GM19372 (cell line): ENCODE measurements around the gene RALGAPA2.
A peak's percentile ranks its signal among the peaks of the same experiment; 100 is the strongest.

Experiments
- ATAC-seq: cut with Tn5 transposase; IDR thresholded peaks from one replicate; pipeline ENCODE4 v1.9.1; 2021; ENCODE audit warnings: mild to moderate bottlenecking, low read depth, moderate library complexity; ENCODE audit not compliant: unreplicated experiment

Gene RALGAPA2

DNA sequence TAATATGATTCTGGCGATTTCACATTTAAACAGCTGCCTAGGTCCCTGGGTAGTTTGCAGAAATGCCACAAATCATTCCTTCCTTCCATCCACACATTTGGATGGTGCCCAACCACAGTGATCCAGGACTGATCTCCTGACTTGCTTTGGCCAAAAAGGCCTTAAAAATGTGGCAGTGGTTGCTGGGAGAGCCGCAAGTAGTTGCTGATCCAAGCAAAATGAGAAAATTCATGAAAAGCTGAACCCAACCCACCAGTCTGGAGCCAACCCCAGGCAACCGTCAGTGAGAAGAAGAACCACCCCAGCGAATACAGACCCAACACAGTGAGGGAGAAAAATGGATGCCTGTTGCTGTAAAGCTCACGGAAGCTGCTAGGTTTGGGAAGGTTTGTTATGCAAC is 25.1 kb downstream of the RALGAPA2 start:
- ATAC-seq, result no peak

DNA sequence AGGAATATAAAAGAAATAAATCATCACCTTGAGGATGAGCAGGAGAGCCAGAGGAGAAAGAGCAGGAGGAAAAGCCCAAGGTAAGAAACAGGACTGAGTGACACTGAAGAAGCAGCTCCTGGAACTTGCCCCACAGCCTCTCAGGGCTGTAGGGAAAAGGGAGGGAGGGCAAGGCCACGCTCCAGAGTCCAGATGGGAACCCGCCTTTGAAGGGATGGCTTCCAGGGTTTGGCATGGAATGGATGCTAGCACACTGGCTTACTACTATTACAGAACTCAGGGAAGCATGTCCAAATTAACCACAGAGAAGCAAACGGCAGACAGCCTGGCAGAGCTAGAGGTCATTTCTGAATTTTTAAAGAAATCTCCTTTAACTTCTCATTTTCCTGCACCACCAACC is 26.8 kb downstream of the RALGAPA2 start:
- no peak for ATAC-seq

DNA sequence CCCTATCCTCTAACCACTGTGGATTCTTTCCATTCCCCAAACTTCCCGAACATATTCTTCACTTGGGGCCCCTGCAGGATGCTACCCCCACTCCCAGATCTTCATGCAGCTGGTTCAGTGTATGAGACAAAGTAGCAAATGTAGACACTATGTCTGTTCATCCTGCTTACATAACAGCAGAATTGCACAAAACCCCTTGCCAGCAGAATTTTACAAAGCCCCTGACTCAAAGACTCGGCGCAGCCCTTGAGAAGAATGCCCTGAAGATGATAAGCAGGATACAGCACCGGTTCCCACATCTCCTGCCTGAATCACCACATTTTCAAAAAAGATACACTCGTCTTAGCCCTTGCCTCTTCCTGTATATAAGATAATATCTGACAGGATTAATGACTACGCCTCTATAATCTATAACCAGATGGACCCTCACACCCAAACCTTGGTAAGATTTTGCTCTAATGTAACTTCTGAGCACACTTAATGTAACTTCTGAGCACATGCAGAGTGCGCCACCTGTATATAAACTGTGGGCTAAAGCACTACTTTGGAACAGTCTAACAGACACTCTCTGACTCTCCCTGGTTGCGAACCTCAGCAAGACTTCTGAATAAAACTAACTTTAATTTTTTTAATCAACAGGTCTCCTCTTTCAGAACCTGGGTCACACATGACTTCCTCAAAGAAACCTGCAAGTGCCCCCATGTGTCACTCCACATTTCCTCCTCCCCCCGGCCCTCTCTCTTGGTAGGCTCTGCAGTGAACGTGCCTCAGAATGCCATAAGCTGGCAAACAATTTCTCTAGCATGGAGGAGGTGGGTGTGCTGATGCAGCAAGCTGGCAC is 28.7 kb downstream of the RALGAPA2 start:
- no peak for ATAC-seq

DNA sequence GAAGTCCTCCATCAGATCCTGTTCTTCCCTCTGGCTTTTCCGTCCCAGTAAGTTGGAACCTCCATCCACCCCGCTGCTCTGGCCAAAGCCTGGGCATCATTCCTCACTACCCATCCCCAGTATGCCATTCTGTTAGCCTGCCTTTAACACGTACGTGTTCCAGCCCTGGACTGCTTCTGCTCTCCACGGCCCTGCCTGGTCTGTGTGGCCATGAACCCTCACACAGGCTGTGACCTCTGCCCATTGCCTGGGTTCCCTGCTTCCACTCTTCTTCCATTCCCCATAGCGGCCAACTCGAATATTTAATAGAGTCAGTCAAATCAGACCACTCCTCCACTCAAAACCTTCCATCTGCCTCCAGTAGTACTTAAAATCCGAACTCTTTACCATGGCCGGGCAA is 29.4 kb downstream of the RALGAPA2 start:
- no peak for ATAC-seq

DNA sequence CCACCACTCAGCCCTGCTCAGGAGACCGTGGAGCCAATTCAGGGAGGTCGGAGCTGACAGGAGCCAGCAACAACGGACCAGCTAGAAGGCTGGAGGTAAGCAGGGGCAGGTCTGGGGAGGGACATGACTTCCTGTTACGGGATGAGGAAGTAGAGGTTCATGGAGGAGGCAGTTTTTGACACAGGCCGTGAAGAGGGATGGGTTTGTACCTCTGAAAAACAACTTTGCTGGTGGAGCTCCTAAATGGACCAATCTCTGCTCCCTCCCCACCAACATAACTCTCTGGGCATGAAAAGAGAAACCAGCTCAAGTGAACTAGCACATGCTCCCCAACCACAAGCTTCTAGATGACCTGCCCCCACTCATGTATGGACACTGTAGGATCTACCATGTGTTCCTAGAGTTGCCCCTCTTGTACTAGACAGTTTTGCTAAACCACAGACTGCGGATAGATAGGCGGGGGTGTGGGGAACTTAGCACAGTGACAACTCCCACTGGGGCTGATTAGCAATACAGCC is 31.4 kb downstream of the RALGAPA2 start:
- ATAC-seq, result no peak

DNA sequence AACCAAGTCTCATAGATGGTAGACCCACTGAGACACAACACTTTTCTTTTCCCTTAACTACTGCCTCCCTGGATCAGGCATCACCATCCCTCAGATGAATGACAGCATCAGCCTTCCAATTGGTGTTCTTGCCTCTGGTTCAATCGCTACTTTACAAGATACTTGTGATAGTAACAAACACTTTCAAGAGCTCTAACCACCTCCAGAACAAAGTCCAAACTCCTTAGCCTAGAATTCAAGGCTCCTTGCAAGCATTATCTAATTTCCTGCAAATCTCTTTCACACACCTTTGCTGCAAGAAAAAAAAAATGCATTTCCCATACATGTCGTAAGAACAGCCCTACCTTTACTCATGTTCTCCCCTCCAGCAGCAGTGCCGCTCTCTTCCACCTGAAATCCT is 33.1 kb downstream of the RALGAPA2 start:
- no peak for ATAC-seq

DNA sequence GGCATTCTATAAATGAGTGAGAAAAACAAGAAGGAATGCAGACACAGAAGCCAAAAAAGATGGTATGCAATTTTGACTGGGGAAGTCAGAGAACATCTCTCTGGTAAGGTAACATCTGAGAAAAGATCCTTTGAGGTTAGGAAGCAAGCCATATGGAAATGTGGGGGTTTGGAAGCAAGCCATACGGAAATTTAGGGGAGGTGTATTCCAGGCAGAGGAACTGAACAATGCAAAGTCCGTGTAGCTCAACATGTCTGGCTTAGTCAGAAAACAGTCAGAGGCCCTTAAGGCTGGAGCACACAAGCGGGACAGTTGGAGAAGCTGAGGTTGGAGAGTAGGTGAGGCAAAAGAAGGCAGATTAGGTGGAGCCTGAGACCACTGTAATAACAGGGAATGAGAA is 35.3 kb downstream of the RALGAPA2 start:
- no peak for ATAC-seq

DNA sequence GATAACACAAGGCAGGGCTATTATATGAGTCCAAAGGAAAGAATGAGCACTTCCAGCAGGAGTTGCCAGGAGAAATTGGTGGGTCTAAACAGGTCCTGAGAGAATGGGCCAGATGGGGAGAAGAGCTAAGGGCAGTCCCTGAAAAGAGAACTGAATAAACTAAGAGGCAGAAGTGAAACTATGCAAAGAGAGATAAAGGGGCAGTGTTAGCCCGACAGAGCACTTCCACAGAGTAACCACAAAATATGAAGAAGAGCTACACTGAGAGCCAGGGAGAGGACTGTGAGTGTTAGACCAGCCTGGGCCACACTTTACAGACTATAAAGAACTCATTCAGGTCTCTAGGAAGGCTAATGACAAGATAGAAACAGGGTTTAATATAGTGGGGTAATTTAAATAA is 43.8 kb downstream of the RALGAPA2 start:
- peak; percentile 98 for ATAC-seq

DNA sequence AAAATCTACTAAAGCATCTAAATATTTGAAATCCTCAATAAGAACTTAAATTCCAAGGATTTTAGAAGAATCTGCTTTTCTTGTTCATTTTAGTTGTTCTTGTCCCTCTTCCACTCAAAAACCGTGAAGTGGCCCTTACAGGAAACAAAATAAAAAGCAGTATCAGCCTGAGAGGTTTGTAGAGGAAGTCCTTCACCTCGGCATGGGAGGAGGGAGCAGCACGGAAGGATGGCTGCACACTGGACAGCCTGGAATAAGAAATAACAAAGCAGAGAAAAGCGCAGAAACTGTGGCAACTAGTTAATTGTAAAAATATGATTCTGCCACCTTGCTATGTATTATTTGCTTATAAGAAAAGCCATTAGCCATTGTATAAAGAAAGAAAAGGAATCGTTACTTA is 46.1 kb downstream of the RALGAPA2 start:
- no peak for ATAC-seq

DNA sequence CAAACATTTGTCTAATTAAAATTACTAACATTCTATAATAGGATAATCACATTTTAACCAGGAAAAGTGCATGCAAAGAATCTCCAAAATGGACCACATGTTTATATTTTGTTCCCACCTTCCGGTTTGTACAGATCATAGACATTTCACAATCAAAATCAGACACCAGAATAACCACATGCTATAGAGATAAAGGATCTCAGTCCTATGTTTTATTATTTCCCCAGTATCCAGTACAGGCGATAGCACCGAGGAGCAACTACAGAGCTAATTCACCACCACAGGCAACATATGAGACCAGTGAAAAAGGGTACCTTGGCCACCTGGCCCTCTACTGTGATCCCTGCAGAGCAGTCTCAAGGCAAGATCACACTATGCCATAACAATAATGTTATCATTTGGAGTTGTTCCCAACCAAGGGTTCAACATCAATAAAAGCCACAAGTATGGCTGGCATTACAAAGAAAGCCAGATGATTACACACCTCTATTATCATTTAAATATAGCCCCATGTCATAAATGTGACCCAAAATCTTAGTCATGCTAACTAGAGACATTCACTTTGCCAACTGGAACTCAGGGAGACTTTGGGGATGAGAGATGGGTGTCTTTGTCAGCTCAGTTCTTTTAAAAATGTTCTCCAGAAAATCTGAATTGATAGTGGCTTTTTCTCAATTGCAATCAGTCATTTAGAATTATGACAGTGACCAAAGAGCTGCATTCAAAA is 46.7 kb downstream of the RALGAPA2 start:
- ATAC-seq, result no peak

DNA sequence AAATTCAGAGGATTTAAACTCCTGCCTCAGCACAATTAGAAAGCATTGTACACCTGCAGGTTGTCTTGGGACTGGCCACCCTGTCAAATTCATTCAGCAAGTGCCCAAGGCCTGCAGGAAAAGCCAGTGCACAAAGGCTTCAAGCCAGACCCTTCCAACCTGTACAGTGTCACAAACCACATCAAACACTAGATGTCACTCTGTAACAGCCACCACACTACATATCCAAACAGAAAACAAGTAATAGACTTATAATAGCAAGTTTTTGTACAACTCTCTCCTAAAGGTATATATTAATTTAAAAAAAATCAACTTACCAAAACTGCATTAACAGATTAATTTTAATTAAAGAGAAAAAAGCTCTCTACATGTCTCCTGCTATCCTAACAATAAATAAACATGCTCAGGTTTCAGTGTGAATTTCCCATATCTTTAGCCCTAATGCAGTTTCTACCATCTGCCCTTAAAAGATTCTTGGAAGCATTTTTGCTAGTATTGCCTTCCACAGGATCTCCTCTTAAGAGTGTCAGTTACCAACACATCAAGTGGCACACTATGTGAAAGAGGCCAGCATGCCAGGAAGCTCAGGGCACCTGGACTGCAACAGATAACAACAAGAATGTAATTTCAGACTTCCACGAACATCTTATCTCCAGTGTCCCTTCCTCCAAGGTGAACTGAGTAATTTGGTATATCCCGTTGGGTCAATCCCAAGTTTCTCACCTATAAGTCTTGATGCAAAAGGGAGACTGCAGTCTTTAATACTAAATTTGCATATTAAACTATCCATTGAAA is 47.5 kb downstream of the RALGAPA2 start:
- peak; percentile 49 for ATAC-seq

DNA sequence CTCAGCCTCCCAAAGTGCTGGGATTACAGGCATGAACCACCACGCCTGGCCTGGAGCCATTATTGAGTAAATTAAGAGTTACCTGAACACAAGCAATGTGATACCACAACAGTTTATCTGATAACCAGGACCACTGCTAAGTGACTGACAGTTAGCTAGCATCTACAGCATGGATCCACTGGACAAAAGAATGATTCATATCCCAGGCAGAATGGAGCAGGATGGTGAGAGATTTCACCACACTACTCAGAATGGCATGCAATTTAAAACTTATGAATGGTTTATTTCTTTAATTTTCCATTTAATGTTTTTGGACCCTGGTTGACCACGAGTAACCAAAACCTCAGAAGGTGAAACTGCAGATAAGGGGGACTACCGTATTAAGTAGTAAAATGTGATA is 48.6 kb downstream of the RALGAPA2 start:
- ATAC-seq, result no peak

DNA sequence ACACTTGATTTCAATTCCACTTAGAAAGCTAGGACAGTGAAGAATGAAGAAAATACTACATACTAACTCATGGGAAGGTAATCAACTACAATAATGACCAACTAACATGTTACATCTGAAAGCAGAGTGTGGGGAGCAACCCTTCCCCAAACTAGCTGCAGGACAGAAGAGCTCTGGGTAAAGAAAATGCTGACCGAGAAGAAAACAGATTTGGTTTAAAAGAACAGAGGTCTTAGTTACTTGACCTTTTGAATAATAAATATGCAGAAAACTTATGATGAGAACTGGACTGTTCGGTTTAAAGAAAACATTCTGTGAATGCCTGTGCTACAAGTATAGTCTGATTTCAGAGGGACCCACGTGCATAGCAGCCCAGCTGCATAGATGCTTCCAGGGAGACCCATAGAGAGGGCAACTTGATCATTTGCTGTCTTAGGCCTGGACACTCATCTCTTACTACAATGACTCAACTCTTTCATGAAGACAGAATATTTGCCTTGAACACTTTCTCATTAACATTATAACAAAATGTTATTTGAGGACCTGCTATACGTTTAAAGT is 53.5 kb downstream of the RALGAPA2 start:
- no peak for ATAC-seq

DNA sequence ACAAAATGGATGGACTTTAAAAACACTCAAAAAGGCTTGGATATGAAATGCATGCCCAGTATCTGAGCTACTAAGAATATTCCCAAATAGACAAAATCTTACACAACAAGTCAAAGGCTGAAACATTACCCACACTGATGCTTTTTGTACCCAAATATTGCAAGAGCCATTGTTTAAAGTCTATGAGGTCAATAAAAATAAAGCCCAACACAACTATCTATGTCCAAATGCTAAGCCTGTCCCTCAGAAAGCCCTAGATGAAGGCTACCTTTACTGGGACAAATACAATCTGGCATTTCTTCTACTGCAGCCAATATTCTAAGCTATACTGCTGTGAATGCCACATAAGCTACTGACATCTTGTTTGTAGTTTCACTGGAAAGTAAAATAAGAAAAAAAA is 54.3 kb downstream of the RALGAPA2 start:
- ATAC-seq, result no peak

DNA sequence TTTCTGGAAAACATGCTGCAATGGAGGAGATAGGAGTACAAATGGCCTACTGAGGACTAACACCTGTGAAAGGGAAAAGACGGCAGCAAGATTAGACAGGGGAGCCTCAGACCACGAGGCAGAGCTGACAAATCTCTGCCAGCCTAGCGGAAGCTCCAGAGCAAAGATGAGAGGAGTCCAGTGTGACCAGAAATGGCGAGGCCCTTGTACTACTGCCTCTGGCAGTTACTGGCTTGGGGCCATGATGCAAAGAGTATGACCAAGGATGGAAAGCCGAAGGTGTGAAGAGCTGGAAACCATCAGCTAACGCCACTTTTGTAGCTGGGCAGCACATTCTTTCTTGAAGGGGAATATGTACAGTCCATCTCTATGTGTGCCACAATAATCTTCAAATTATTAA is 55.4 kb downstream of the RALGAPA2 start:
- ATAC-seq, result no peak

DNA sequence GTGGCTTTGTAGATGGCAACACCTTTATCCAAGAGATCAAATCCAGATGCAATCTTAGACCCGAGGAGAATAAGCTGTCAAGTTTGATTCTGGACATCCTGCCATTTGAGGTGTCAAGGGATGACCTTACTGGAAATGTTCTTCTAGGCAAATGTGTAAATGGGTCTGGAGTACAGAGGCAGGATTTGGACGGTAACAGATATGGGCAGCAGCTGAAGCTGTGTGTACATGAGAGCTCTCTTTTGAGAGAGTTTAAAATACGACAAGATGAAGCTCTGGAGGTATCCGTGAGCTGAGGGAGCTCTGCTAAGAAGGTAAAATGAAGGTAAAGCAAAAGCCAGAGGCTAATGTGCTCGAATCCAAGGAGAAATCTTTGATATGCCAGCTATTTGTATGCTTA is 56.6 kb downstream of the RALGAPA2 start:
- ATAC-seq, result no peak

DNA sequence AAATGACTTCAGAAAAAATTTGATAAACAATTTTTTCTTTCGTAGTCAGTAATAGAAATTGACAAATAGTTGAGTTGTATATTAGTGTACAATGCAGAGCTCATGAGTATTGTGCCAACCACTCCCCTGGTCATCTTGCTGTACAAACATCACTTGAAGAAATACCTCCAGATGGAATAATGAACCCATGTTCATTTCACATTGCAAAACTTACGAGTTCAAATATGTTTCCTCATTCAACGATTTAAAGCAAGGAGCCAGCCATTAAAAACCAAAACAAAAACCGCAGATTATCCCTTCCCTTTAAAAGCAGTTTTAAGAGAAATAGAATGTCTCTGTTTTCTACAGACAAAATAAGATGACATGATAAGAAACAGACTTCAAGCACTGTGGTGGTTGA is 62.5 kb downstream of the RALGAPA2 start:
- no peak for ATAC-seq

DNA sequence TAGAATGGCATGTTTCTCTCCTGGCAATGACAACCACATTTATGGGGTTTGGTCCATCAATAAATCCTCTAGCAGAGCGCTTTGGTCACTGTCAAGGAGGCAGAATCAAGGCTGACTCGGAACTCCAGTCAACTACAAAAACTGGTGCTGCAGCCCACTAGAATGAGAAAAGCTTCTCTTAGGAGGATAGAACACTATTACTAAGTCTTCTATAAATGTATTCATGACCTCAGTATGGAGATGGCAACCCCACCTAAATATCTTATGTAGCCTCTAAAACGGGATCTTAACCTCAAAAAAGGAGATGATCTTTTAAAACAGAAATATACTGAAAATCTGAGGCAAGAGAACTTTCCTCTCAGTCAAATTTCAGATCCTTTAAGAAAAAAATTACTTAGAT is 68.5 kb downstream of the RALGAPA2 start:
- no peak for ATAC-seq

DNA sequence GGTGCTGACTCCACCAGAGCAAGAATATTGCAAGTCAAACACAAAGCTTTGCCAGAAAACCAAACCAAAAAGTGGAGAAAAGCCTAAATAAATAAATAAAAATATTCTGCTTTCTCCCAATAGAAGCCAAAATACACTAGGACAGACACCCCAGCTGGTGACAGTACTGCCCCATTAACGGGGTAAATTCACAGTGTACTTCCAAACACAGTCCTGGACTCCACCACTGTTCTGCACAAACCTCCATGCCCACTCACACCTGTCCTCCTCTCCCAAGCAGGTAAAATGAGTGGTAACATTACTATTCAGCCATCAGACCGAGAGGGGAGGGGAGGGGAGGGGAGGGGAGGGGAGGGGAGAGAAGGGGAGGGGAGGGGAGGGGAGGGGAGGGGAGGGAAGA is 70.7 kb downstream of the RALGAPA2 start:
- no peak for ATAC-seq

DNA sequence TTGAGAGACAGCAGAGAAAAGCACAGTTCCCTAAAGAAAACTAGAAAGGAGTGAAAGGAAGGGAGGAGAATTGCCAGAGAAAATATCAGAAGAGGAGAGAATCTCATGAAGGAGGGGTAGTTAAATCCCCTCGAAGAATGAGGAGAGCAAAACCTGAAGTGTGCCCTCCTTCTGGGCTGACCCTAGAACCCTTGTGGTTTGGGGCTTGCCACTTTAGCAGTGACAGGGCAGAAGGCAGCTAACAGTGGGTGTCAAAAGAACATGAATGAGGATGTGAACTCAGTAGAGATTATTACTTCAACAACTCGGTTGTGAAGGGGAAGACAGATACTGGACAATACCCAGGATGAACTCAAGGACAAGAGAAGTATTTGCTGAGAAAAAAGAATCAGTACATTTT is 73.6 kb downstream of the RALGAPA2 start:
- ATAC-seq, result no peak
